GM20431 (cell line): ENCODE measurements around the gene PGM2.
"Not testable (repeated sequence)": the region's sequence is repeated elsewhere in the genome, so short reads cannot be mapped to it uniquely, and the experiment has no call there.

Experiments used
- in situ Hi-C: fragments of 300-500 bp; cut with MseI, MboI; formaldehyde crosslinking; loops from one replicate; pipeline ENCODE4 v1.15.0; 2020; ENCODE audit warnings: low sequenced_read_pairs; ENCODE audit not compliant: unreplicated experiment

Gene PGM2

DNA sequence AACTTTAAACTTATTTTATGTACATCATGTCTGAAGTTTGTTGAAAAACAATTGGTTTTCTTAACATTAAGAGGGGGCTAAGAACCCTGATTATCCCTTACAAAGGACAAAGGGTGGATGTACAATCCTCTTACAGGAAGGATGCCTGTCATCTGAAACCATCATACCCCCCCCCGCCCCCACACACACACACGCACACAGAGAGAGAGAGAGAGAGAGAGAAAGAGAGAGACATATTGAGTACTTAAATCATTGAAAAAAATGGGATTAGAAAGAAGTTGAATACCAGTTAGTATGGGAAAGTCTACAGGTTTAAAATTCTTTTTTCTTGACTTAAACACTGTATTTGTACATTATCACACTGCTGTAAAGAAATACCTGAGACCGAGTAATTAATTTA is 10.9 kb upstream of the PGM2 start:
- in situ Hi-C loops: no loop called here

DNA sequence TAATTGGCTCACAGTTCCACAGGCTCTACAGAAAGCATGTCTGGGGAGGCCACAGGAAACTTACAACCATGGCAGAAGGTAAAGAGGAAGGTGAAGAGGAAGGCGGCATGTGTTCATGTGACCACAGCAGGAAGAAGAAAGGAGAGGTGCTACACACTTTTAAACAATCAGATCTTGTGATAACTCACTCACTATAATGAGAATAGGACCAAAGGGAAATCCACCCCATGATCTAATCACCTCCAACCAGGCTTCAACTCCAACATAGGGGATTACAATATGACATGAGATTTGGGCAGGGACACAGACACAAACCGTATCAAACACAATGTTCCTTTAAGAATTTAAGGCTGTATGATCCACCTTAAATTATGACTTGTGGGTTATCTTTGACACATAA is 10.5 kb upstream of the PGM2 start:
- in situ Hi-C loops: no loop called here

DNA sequence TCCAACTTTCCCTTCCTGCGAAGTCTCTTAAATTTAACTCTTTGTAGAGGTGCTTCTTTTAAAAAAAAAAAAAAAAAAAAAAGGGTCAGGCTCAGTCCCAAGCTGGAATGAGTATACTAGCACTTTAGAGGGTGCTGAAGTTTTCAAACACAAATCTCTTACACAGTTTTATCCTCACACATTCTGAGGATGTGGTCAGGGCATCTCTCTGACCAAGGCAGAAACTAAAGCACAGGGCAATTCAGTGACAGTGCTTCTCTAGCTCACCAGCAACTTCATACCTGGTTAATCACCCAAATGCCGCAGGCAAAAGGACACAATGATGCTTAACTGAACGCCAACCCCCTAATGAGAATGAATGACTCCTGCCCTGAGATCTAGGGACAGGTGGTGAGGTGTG is 9.8 kb upstream of the PGM2 start:
- in situ Hi-C loops: no loop called here

GRCh38 chr4:37818752-37819151 is 7.7 kb upstream of the PGM2 start:
- in situ Hi-C loops: no loop called here

DNA sequence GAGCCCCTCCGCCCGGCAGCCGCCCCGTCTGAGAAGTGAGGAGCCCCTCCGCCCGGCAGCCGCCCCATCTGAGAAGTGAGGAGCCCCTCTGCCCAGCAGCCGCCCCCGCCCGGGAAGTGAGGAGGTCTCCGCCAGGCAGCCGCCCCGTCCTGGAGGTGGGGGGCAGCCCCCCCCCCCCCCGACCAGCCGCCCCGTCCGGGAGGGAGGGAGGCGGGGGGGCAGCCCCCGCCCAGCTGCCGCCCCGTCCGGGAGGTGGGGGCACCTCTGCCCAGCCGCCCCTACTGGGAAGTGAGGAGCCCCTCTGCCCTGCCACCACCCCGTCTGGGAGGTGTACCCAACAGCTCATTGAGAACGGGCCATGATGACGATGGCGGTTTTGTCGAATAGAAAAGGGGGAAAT is 6.0 kb upstream of the PGM2 start:
- in situ Hi-C loops: not testable (repeated sequence)

DNA sequence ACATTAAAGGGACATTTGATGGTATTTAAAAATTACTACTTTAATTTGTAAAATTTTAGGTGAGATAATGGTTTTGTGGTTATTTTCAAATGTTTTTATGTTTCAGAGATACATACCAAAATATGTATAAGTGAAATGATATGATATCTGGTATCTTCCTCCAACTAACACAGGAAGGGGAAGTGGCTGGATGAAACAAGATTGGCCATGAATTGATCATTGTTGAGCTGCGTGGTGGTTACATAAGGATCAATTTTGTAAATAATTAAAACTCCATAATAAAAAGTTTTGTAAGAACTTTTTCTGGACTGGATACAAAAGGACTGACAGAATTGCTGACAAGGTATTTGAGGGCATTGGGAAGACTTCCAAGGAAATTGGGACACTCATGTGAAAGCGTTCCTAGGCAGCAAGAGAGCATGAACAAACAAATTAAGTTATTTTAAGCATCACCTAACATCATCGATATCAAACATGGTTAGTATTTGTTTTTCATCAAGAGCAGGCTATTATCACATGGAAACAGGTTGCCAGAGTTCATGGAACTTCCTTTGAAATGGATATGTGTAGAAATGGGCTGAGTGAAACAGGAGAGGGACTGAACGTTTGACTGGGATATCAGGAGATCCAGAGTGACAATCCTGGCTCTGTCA is 4.4 kb upstream of the PGM2 start:
- in situ Hi-C loops: no loop called here

DNA sequence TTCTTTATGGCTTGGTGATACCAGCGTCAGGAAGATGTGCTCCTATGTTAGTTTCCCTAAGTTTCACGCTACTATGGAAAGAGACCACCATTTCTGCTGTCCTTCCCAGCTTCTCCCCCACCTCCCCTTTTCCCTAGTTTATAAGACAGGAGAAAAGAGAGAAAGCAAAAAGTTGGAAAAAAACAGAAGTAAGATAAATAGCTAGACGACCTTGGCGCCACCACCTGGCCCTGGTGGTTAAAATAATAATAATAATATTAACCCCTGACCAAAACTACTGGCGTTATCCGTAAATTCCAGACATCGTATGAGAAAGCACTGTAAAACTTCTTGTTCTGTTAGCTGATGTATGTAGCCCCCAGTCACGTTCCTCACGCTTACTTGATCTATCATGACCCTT is 985 bp upstream of the PGM2 start:
- in situ Hi-C loops: not testable (repeated sequence)

GRCh38 chr4:37825968-37826294 is 555 bp upstream of the PGM2 start:
- in situ Hi-C loops: no loop called here

GRCh38 chr4:37827030-37827685 is 672 bp downstream of the PGM2 start:
- in situ Hi-C loops: no loop called here

DNA sequence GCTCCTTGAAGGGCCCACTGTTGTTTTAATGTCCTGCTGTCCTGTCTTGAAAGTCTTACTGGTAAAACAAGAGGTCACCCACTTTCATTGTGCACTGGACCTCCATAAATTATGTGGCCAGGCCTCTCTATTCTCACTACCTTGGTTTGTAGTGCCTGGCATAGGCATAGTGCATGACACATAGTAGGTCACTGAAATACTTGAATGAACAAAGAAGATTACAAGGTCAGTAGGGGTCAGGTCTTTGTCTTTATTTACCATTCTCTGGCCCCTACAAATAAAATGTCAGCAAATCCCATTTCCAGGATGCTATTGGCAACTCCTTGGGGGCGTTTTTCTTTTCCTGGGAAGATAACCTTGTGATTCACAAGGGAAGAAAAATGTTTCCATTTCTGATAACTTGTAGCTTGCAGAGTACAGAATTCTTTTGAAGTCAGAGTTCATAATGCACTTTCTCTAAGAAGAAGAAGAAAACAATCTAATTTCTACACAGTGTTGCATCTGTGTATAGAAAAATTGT is 1.4 kb downstream of the PGM2 start:
- in situ Hi-C loops: no loop called here

GRCh38 chr4:37828843-37829242 is 2.4 kb downstream of the PGM2 start:
- in situ Hi-C loops: no loop called here

- in situ Hi-C loops: no loop called here
Observed at GRCh38 chr4:37830640-37831039, 4.2 kb downstream of the PGM2 start.

DNA sequence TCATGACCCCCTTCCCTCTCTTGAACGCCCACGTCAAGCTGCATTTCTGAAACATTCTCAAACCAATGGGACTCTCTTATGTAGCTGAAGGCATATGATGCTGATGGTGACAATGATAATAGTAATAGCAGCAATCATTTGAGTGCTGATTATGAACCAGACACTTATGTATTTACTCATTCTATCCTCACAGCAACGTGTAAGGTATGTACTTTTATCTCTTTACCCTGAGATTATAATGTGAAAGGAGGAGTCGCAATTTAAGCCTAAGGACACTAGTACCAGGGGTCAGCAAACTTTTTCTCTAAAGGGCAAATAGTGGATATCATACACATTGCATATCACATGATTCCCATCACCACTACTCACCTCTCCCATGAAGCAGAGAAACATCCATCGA is 8.5 kb downstream of the PGM2 start:
- in situ Hi-C loops: no loop called here

- in situ Hi-C loops: no loop called here
Observed at GRCh38 chr4:37835806-37836205, 9.3 kb downstream of the PGM2 start.

DNA sequence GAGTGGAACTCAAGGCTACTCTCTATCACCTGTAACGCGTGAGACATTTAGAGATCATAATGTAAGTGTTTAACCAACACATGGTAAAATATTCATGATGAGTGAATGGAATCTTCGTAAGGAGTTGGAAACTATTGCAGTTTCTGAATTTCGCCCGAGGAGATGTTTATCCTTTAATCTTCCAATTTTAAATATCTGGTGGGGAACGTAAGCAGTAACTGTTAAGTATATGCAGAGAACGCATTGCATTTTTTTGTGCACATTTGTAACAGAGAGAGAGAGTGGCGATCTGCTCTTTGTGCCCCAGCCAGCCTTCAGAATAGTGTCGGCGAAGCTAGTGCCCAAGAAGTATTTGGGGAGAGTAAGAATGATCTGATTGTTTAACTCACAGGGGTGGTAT is 9.8 kb downstream of the PGM2 start:
- in situ Hi-C loops: no loop called here

DNA sequence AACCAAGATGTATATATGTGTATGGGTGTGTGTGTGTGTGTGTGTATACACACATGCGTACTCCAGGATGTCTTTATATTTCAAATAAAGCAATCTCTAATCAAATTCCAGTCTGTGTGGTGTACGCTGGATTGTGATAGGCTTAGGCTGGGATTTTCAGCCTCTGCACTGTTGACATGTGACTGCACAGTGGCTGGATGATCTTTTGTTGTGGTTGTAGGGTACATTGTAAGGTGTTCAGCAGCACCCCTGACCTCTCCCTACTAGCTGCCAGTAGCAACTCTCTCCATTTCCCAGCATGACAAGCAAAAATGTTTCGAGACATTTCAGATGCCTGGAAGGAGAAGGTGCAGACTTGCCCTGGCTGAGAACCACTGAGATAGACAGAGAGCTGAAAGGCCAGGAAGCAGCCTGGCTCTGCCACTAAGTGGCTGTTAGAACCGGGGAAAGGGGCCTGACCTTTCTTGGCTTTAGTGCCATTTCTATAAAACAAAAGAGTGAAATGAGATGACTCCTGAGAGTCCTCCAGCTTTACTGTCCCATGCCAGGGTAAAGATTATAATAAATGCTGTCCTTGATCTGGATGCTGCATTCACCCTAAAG is 10.5 kb downstream of the PGM2 start:
- in situ Hi-C loops: no loop called here

DNA sequence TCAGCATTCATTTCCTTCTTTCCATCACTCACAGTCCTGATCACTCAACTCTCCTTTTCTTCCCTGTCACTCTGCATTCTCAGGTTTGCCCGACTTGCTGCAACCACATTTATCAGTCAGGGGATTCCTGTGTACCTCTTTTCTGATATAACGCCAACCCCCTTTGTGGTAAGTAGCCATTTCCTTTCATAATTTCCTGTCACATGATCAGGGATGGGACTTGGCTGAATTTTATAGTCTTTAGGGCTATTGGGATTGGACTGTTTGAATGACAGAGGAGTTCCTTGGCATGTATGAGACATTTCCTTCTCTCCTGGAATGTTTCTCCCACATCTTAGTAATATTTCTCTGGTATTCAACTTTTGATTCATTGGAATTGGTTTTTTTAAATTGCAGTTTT is 11.0 kb downstream of the PGM2 start:
- in situ Hi-C loops: no loop called here

DNA sequence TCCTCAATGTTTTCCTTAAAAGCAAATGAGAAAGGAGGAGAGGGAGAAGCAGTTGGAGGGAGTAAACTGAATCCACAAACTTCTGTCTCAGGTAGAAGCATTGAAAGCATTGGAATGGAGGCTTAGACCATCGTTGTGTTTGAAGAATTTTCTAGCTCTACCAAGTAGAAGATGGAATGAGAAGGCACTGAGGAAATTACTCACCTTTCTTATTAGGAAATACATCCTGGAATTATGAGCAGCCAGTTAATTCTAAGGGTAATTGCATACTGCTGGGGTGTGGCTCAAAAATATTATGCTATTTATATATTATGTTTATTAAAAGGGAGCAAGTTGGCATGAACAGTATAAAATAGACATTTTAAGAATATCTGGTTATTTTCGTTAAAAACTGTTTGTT is 12.9 kb downstream of the PGM2 start:
- in situ Hi-C loops: no loop called here

DNA sequence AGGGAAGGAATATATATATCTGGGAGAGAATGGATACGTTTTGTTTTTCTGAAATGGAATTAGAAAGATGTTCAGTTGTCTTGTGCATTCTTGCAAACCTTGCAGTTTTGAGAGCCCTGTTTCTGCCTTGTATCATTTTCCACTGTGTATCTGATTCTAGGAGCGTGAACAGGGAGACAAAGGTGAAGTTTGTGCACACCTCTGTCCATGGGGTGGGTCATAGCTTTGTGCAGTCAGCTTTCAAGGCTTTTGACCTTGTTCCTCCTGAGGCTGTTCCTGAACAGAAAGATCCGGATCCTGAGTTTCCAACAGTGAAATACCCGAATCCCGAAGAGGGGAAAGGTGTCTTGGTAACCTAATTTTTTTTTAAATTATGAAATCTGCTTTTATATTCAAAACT is 17.7 kb downstream of the PGM2 start:
- in situ Hi-C loops: no loop called here

- in situ Hi-C loops: no loop called here
Observed at GRCh38 chr4:37845201-37845600, 18.7 kb downstream of the PGM2 start.

GRCh38 chr4:37847311-37847884 is 20.9 kb downstream of the PGM2 start:
- in situ Hi-C loops: no loop called here
